IMR-90 (cell line): ENCODE data around the gene D2HGDH. TPM values are rescaled to one million over a fixed set of nuclear protein-coding genes. Genes with fewer than 3 reads are reported as not detected.

Source experiments
- ATAC-seq: fragments of 200-7000 bp; cut with Tn5 transposase; 2 replicates; pipeline ENCODE4 v1.9.1; 2020; ENCODE audit warnings: low read depth, mild to moderate bottlenecking, moderate library complexity
- BruUV-seq: library from RNA; stranded (reverse); fragments of 400-500 nt; replicated peaks from 2 replicates; lab custom pipeline; 2021; lab: Mats Ljungman, UMichigan
- CTCF ChIA-PET: fragments of 300-600 bp; formaldehyde crosslinking; extraction: SDS; loops from one replicate; lab custom pipeline; 2021; ENCODE audit warnings: antibody characterized with exemption; lab: Yijun Ruan, JAX
- POLR2A ChIA-PET: fragments of 300-600 bp; sonication (Branson Sonifier 250); formaldehyde crosslinking; loops from one replicate; lab custom pipeline; 2022; ENCODE audit warnings: antibody characterized with exemption; ENCODE audit not compliant: unreplicated experiment; lab: Charles Lee
- DNase-seq: peaks from one replicate; pipeline ENCODE4 v3.0.0; 2013
- H2AFZ ChIP-seq: replicated peaks from 2 replicates; pipeline ENCODE3; 2013; ENCODE audit warnings: low read length, mild to moderate bottlenecking; ENCODE audit not compliant: poor library complexity
- H2AK5ac ChIP-seq: 2 replicates; pipeline ENCODE4 v1.6.1; 2013; ENCODE audit warnings: low read depth, low read length, inconsistent platforms
- H2AK9ac ChIP-seq: replicated peaks from 2 replicates; pipeline ENCODE3; 2013; ENCODE audit warnings: mild to moderate bottlenecking, low read depth, low read length, moderate library complexity; ENCODE audit not compliant: poor library complexity
- H2BK120ac ChIP-seq: 2 replicates; pipeline ENCODE4 v1.6.1; 2013; ENCODE audit warnings: low read depth, low read length, inconsistent platforms
- H2BK15ac ChIP-seq: 3 replicates; pipeline ENCODE4 v1.6.1; 2013; ENCODE audit warnings: low read depth, low read length, inconsistent platforms
- H2BK20ac ChIP-seq: 2 replicates; pipeline ENCODE4 v1.6.1; 2013; ENCODE audit warnings: low read depth, mild to moderate bottlenecking, inconsistent platforms, low read length, moderate library complexity
- H2BK5ac ChIP-seq: 2 replicates; pipeline ENCODE4 v1.6.1; 2013; ENCODE audit warnings: mild to moderate bottlenecking, low read depth, low read length, inconsistent platforms; ENCODE audit not compliant: poor library complexity, severe bottlenecking
- H3K14ac ChIP-seq: replicated peaks from 2 replicates; pipeline ENCODE4 v1.6.1; 2013; ENCODE audit warnings: low read depth, low read length, inconsistent platforms
- H3K18ac ChIP-seq: 2 replicates; pipeline ENCODE4 v1.6.1; 2013; ENCODE audit warnings: low read depth, low read length, control low read depth
- H3K23ac ChIP-seq: 2 replicates; pipeline ENCODE4 v1.6.1; 2013; ENCODE audit warnings: low read depth, low read length, inconsistent platforms
- H3K27ac ChIP-seq: 2 replicates; pipeline ENCODE4 v1.5.1; 2013; ENCODE audit warnings: mild to moderate bottlenecking, control low read depth, low read length; ENCODE audit not compliant: insufficient read depth
- H3K27me3 ChIP-seq: 2 replicates; pipeline ENCODE4 v1.6.1; 2013; ENCODE audit warnings: low read length; ENCODE audit not compliant: control insufficient read depth, insufficient read depth
- H3K36me3 ChIP-seq: 2 replicates; pipeline ENCODE4 v1.6.1; 2013; ENCODE audit warnings: low read length, mixed read lengths; ENCODE audit not compliant: control insufficient read depth, insufficient read depth
- H3K4ac ChIP-seq: 2 replicates; pipeline ENCODE4 v1.6.1; 2013; ENCODE audit warnings: low read depth, low read length, inconsistent platforms
- H3K4me1 ChIP-seq: 2 replicates; pipeline ENCODE4 v1.6.1; 2013; ENCODE audit warnings: low read length, mixed read lengths; ENCODE audit not compliant: control insufficient read depth, insufficient read depth
- H3K4me2 ChIP-seq: 2 replicates; pipeline ENCODE4 v1.6.1; 2013; ENCODE audit warnings: low read depth, mild to moderate bottlenecking, control low read depth, low read length, moderate library complexity
- H3K4me3 ChIP-seq: 2 replicates; pipeline ENCODE4 v1.5.1; 2013; ENCODE audit warnings: low read depth, mild to moderate bottlenecking, control low read depth, low read length, moderate library complexity; ENCODE audit not compliant: insufficient read depth
- H3K56ac ChIP-seq: 2 replicates; pipeline ENCODE4 v1.6.1; 2013; ENCODE audit warnings: low read length, inconsistent platforms; ENCODE audit not compliant: insufficient read depth; ENCODE audit errors: extremely low read depth
- H3K79me1 ChIP-seq, 2 experiments: 2 replicates each; pipeline ENCODE4 v1.6.1; 2013; ENCODE audit warnings: low read length in 2 of 2, inconsistent platforms in 1 of 2, low read depth in 1 of 2
- H3K9ac ChIP-seq: 2 replicates; pipeline ENCODE4 v1.6.1; 2013; ENCODE audit warnings: low read depth, low read length, control low read depth
- H3K9me1 ChIP-seq: 2 replicates; pipeline ENCODE4 v1.6.1; 2013; ENCODE audit warnings: low read length, inconsistent platforms; ENCODE audit not compliant: insufficient read depth
- H3K9me3 ChIP-seq: 2 replicates; pipeline ENCODE4 v1.6.1; 2013; ENCODE audit warnings: low read length; ENCODE audit not compliant: control insufficient read depth, insufficient read depth
- H4K20me1 ChIP-seq: 2 replicates; pipeline ENCODE4 v1.6.1; 2013; ENCODE audit warnings: low read length, inconsistent platforms; ENCODE audit not compliant: insufficient read depth
- H4K5ac ChIP-seq: 2 replicates; pipeline ENCODE4 v1.6.1; 2013; ENCODE audit warnings: mild to moderate bottlenecking, low read depth, low read length, control low read depth
- H4K8ac ChIP-seq, 2 experiments: 2 replicates each; pipeline ENCODE4 v1.6.1; 2013; ENCODE audit warnings: low read depth in 2 of 2, low read length in 2 of 2, control low read depth in 1 of 2, inconsistent platforms in 1 of 2
- H4K91ac ChIP-seq: 2 replicates; pipeline ENCODE4 v1.6.1; 2013; ENCODE audit warnings: low read depth, low read length, inconsistent platforms; ENCODE audit not compliant: insufficient read depth
- CEBPB ChIP-seq: IDR thresholded peaks from 2 replicates; pipeline ENCODE4 v1.6.1; 2012; ENCODE audit warnings: low read depth, low read length, improper control_type of control experiment
- CHD1 ChIP-seq: IDR thresholded peaks from 2 replicates; pipeline ENCODE4 v1.6.1; 2012; ENCODE audit warnings: low read depth, low read length, improper control_type of control experiment
- FOS ChIP-seq: fragments of 150-350 bp; IDR thresholded peaks from 2 replicates; pipeline ENCODE4 v1.6.1; 2016; ENCODE audit warnings: low read depth, low read length
- MAFK ChIP-seq: IDR thresholded peaks from 2 replicates; pipeline ENCODE4 v1.6.1; 2012; ENCODE audit warnings: low read depth, low read length, improper control_type of control experiment
- MAZ ChIP-seq: IDR thresholded peaks from 2 replicates; pipeline ENCODE4 v1.6.1; 2012; ENCODE audit warnings: low read depth, mild to moderate bottlenecking, low read length, improper control_type of control experiment, moderate library complexity, borderline replicate concordance
- MXI1 ChIP-seq: IDR thresholded peaks from 2 replicates; pipeline ENCODE4 v1.6.1; 2012; ENCODE audit warnings: low read depth, mild to moderate bottlenecking, low read length, moderate library complexity, borderline replicate concordance
- POLR2A ChIP-seq: IDR thresholded peaks from 2 replicates; pipeline ENCODE4 v1.6.1; 2012; ENCODE audit warnings: mild to moderate bottlenecking, low read depth, low read length
- RCOR1 ChIP-seq: IDR thresholded peaks from 2 replicates; pipeline ENCODE4 v1.6.1; 2012; ENCODE audit warnings: mild to moderate bottlenecking, low read length, improper control_type of control experiment; ENCODE audit not compliant: insufficient replicate concordance
- RFX5 ChIP-seq: IDR thresholded peaks from 2 replicates; pipeline ENCODE4 v1.8.0; 2012; ENCODE audit warnings: low read depth, mild to moderate bottlenecking, low read length, moderate library complexity
- SMC3 ChIP-seq: fragments of 150-350 bp; IDR thresholded peaks from 2 replicates; pipeline ENCODE4 v1.6.1; 2016; ENCODE audit warnings: low read depth, mild to moderate bottlenecking, antibody characterized with exemption, low read length, moderate library complexity
- WGBS, 2 experiments: methylation state at CpG; one replicate each; pipeline versions ENCODE4 v1.1.5 to v1.1.7; 2013; ENCODE audit warnings: missing lambda C conversion rate in 2 of 2; ENCODE audit not compliant: insufficient read length in 1 of 2; ENCODE audit errors: extremely low coverage in 2 of 2; 5-methylcytosine and 5-hydroxymethylcytosine counted together
- dilution Hi-C: fragments of 300-500 bp; cut with HindIII; formaldehyde crosslinking; loops from one replicate; pipeline ENCODE4 v1.14.3; 2018; ENCODE audit warnings: low sequenced_read_pairs; ENCODE audit not compliant: unreplicated experiment
- in situ Hi-C: fragments of 300-500 bp; cut with MboI; formaldehyde crosslinking; loops from 3 replicates; pipeline ENCODE4 v1.14.3; 2019; ENCODE audit warnings: low sequenced_read_pairs, inconsistent platforms, mixed read lengths
- intact Hi-C: fragments of 100-400 bp; cut with micrococcal nuclease; formaldehyde crosslinking; loops from 2 replicates; pipeline ENCODE4 v1.10.0; 2022
- polyA plus RNA-seq, 3 experiments: library from polyadenylated mRNA; depleted of rRNA; stranded (reverse); fragments of >200 nt; gene quantifications; 2 replicates each; pipeline ENCODE4 v1.2.3, GENCODE V29; 2012; ENCODE audit warnings: low replicate concordance in 1 of 3
- total RNA-seq: library from RNA; depleted of rRNA; stranded (reverse); fragments of >200 nt; gene quantifications from 2 replicates; pipeline ENCODE4 v1.2.3, GENCODE V29; 2012
- TF ChIP-seq, protein P1 (sequence below): fragments of 150-350 bp; IDR thresholded peaks from 2 replicates; pipeline ENCODE4 v1.6.1; 2017; ENCODE audit warnings: mild to moderate bottlenecking, antibody characterized with exemption, low read length, low read depth
- TF ChIP-seq, protein P2 (sequence below): fragments of 150-350 bp; IDR thresholded peaks from 2 replicates; pipeline ENCODE4 v1.6.1; 2016; ENCODE audit warnings: low read depth, mild to moderate bottlenecking, low read length, moderate library complexity, borderline replicate concordance
- TF ChIP-seq, protein P3 (sequence below): conservative IDR thresholded peaks from 2 replicates; pipeline ENCODE4 v1.5.1; 2012; ENCODE audit warnings: mild to moderate bottlenecking, low read depth, low read length, improper control_type of control experiment

Gene D2HGDH
- total and polyA plus RNA-seq, 2 of the 4 experiments (the other 2 are of a cell fraction) = 6.3 to 22.1 TPM

DNA sequence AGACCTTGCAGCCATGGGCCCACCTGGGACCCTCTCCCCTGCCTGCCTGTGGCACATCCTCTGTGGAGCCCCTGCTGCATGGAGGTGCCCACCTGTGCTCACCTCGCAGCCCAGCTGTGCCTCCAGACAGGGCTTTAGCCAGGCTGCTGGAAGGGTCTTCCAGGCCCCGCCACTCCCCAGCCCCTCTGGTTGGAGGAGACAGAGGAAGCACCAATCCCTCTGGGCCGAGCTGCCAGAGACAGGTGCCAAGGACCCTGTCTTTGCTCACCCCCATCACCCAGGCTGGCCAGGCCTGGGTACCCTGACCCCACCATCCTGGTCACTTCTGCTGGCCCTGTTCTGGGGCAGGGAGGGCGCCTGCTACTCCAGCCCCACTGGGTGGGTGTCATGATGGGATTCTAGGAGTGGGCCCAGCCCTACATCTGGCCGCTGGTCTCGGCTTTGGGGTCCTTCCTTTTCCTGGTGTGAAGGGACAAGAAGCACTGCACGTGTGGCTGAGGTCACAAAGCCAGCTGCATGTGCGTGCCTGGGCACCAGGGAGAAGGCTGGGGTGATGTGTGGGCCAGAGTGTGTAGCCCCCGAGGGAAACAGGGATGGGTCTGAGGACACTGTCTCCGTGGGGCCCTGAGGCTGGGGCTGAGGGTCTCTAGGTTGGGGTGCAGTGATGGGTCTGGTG is 65.2 kb downstream of the D2HGDH start:
- H3K27me3 ChIP-seq = peaks cover 30% of the 10 kb centered on the region
- H3K9ac ChIP-seq = no peak overlapping the region
- no peak overlapping the region for H2BK20ac ChIP-seq
- H3K27ac ChIP-seq = no peak overlapping the region
- no peaks in the 10 kb centered on the region for H3K9me3 ChIP-seq
- no peak overlapping the region for H4K8ac ChIP-seq
- H3K36me3 ChIP-seq = no peaks in the 10 kb centered on the region
- no peak overlapping the region for H2AK5ac ChIP-seq
- no peak overlapping the region for H4K91ac ChIP-seq
- BruUV-seq = no TSS peak
- H3K4ac ChIP-seq = no peak overlapping the region
- no peak overlapping the region for H3K14ac ChIP-seq
- in situ Hi-C loops (no loop called here), intact Hi-C loops (no loop called here), dilution Hi-C loops (no loop called here)
- no peak overlapping the region for H2AFZ ChIP-seq
- 0 out of 2 replicates have a peak, but pooled peaks cover 3% of the 10 kb centered on the region for H3K4me1 ChIP-seq
- TF ChIP-seq, protein P1, sequence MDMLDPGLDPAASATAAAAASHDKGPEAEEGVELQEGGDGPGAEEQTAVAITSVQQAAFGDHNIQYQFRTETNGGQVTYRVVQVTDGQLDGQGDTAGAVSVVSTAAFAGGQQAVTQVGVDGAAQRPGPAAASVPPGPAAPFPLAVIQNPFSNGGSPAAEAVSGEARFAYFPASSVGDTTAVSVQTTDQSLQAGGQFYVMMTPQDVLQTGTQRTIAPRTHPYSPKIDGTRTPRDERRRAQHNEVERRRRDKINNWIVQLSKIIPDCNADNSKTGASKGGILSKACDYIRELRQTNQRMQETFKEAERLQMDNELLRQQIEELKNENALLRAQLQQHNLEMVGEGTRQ = no peak
- TF ChIP-seq, protein P2, sequence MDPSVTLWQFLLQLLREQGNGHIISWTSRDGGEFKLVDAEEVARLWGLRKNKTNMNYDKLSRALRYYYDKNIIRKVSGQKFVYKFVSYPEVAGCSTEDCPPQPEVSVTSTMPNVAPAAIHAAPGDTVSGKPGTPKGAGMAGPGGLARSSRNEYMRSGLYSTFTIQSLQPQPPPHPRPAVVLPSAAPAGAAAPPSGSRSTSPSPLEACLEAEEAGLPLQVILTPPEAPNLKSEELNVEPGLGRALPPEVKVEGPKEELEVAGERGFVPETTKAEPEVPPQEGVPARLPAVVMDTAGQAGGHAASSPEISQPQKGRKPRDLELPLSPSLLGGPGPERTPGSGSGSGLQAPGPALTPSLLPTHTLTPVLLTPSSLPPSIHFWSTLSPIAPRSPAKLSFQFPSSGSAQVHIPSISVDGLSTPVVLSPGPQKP = no peak
- TF ChIP-seq MXI1 (no peak), POLR2A (no peak), MAFK (no peak), MAZ (no peak), RCOR1 (no peak), RFX5 (no peak), CHD1 (no peak), FOS (no peak), SMC3 (no peak), CEBPB (no peak)
- TF ChIP-seq, protein P3, sequence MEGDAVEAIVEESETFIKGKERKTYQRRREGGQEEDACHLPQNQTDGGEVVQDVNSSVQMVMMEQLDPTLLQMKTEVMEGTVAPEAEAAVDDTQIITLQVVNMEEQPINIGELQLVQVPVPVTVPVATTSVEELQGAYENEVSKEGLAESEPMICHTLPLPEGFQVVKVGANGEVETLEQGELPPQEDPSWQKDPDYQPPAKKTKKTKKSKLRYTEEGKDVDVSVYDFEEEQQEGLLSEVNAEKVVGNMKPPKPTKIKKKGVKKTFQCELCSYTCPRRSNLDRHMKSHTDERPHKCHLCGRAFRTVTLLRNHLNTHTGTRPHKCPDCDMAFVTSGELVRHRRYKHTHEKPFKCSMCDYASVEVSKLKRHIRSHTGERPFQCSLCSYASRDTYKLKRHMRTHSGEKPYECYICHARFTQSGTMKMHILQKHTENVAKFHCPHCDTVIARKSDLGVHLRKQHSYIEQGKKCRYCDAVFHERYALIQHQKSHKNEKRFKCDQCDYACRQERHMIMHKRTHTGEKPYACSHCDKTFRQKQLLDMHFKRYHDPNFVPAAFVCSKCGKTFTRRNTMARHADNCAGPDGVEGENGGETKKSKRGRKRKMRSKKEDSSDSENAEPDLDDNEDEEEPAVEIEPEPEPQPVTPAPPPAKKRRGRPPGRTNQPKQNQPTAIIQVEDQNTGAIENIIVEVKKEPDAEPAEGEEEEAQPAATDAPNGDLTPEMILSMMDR = no peak
- H3K18ac ChIP-seq = no peak overlapping the region
- no peak overlapping the region for H3K23ac ChIP-seq
- H2AK9ac ChIP-seq = no peak overlapping the region
- ATAC-seq (no peak), DNase-seq (no peak)
- no peak overlapping the region for H2BK120ac ChIP-seq
- H3K79me1 ChIP-seq = no peaks in the 10 kb centered on the region
- H4K5ac ChIP-seq = no peak overlapping the region
- H3K4me2 ChIP-seq = no peak overlapping the region
- no peak overlapping the region for H2BK5ac ChIP-seq
- H3K4me3 ChIP-seq = no peak overlapping the region
- no peak overlapping the region for H2BK15ac ChIP-seq
- 72% methylated on average over 4 of the region's 10 CpGs; no CpG with 5 or more reads in 1 of the 2 experiments for WGBS, 2 experiments
- POLR2A ChIA-PET = no interaction called here
- H3K56ac ChIP-seq = no peak overlapping the region
- no peaks in the 10 kb centered on the region; the same call in 1 of the 2 replicates for H4K20me1 ChIP-seq
- CTCF ChIA-PET = no interaction called here
- no peaks in the 10 kb centered on the region; the same call in 1 of the 2 replicates for H3K9me1 ChIP-seq
